Gastrocnemius medialis (tissue), 4 donors: ENCODE measurements around the gene ANO3.

Source experiments
- CTCF ChIP-seq, 5 experiments: fragments of 450-650 bp in 3 of 5; fragments of 200-600 bp in 2 of 5; sonication (generic) in 2 of 5; IDR thresholded peaks in 4 of 5; conservative IDR thresholded peaks in 1 of 5; 1 replicate in 4 of 5; 2 replicates in 1 of 5; pipeline ENCODE4 v1.5.1; 2016 to 2019; ENCODE audit warnings: antibody characterized with exemption in 5 of 5, mild to moderate bottlenecking in 3 of 5, moderate library complexity in 3 of 5
- POLR2A ChIP-seq, 2 donors: fragments of 450-650 bp; IDR thresholded peaks; one replicate each; pipeline ENCODE4 v1.6.1; 2017; ENCODE audit warnings: antibody characterized with exemption in 2 of 2, mild to moderate bottlenecking in 2 of 2, moderate library complexity in 2 of 2

GRCh38 chr11:26698224-26698623 lies 366.3 kb downstream of the ANO3 start:
- TF ChIP-seq CTCF (IDR thresholded peaks at IDR 0.05 in 4 of 5, conservative IDR thresholded peaks at IDR 0.05 in 1 of 5), result no peak
- no peak for TF ChIP-seq POLR2A (IDR thresholded peaks at IDR 0.05)
